Lower leg skin (tissue), 4 donors: ENCODE results near the gene RPL37A. TPM values are rescaled to one million over a fixed set of nuclear protein-coding genes. Genes with fewer than 3 reads are reported as not detected.

Experiments
- DNase-seq, 2 donors: peaks; one replicate each; pipeline ENCODE4 v3.0.0-alpha.2; 2019; ENCODE audit warnings: low spot score in 2 of 2
- H3K4me3 ChIP-seq: fragments of 200-600 bp; sonication (generic); 2 replicates; pipeline ENCODE4 v1.5.1; 2017; ENCODE audit warnings: mild to moderate bottlenecking, low read depth; ENCODE audit not compliant: poor library complexity, severe bottlenecking
- POLR2A ChIP-seq, 2 donors: fragments of 450-650 bp; IDR thresholded peaks; one replicate each; pipeline ENCODE4 v1.6.1; 2016 to 2017; ENCODE audit warnings: antibody characterized with exemption in 2 of 2, mild to moderate bottlenecking in 1 of 2, moderate library complexity in 1 of 2
- WGBS, 2 donors: methylation state at CpG; one replicate each; pipeline ENCODE4 v1.1.5; 2018; 5-methylcytosine and 5-hydroxymethylcytosine counted together
- intact Hi-C: fragments of 100-400 bp; cut with DNase I; formaldehyde crosslinking; loops from one replicate; pipeline ENCODE4 v1.15.0; 2023; ENCODE audit warnings: low total_unique reads
- total RNA-seq, 4 donors: library from RNA; depleted of rRNA; stranded (reverse); fragments of >200 nt; gene quantifications; one replicate each; pipeline ENCODE4 v1.1.0, GENCODE V29; 2016
- TF ChIP-seq, protein P1 (sequence below), 3 donors: fragments of 450-650 bp; IDR thresholded peaks; one replicate each; pipeline ENCODE4 v1.5.1; 2016; ENCODE audit warnings: antibody characterized with exemption in 3 of 3, mild to moderate bottlenecking in 3 of 3, moderate library complexity in 2 of 3

RPL37A gene
- total RNA-seq, 4 donors from 2014 or later = 1,765 to 2,628 (median 2,029) TPM

DNA sequence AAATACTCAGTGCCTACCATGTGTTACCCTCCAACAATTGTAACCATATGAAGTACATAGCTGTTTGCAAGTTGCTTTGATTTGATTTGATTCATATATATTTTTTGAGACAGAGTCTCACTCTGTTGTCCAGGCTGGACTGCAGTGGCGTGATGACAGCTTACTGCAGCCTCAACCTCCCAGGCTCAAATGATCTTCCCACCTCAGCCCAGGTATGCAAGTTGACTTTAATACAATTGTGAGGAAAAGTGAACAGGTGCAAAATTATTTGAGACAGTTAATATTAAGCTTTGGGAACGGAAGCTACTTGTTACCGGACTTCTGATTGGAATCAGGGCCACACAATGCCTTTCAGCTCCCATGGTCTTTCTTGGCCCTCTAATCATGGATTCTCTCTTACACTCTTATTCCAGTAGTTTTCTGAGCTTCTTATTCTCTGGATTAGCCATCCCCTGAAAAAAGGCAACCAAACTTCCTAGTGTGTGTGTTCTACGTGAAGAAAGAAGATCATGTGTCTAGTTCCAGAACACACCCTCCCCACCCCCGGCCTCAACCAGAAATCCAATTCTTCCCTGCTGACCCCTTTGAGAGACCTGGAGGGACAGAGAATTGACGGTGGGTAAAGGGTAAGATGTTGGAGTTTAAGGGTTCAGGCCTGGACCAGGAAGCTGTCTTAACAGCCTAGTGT is 1.1 kb upstream of the RPL37A start:
- WGBS, 2 donors = 77 to 78% methylated on average over 6 of the region's 6 CpGs
- DNase-seq = no peak
- intact Hi-C loops = no loop called here
- TF ChIP-seq POLR2A (IDR thresholded peaks at IDR 0.05) = no peak
- TF ChIP-seq, protein P1, sequence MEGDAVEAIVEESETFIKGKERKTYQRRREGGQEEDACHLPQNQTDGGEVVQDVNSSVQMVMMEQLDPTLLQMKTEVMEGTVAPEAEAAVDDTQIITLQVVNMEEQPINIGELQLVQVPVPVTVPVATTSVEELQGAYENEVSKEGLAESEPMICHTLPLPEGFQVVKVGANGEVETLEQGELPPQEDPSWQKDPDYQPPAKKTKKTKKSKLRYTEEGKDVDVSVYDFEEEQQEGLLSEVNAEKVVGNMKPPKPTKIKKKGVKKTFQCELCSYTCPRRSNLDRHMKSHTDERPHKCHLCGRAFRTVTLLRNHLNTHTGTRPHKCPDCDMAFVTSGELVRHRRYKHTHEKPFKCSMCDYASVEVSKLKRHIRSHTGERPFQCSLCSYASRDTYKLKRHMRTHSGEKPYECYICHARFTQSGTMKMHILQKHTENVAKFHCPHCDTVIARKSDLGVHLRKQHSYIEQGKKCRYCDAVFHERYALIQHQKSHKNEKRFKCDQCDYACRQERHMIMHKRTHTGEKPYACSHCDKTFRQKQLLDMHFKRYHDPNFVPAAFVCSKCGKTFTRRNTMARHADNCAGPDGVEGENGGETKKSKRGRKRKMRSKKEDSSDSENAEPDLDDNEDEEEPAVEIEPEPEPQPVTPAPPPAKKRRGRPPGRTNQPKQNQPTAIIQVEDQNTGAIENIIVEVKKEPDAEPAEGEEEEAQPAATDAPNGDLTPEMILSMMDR (IDR thresholded peaks at IDR 0.05) = no peak
- H3K4me3 ChIP-seq = no peak overlapping the region

DNA sequence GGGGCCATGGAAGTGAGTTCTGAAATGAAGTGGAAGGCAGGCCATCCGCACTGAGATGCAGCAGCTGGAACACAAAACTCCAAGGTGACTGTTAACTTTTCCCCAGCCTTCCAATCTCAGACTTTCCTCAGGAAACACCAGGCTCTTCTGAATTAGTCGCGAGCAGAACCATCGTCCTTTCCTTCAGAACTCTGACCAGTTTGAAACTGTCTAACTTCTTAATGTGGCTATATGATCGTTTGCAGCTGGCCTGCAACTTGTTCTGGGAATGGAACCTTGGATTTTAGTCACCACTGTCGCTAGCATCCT is 620 bp upstream of the RPL37A start:
- intact Hi-C loops = no loop called here
- WGBS, 2 donors = 30 to 45% methylated on average over 6 of the region's 6 CpGs
- DNase-seq = no peak
- H3K4me3 ChIP-seq = peak overlapping the region; percentile 86
- TF ChIP-seq POLR2A (IDR thresholded peaks at IDR 0.05) = no peak
- TF ChIP-seq, protein P1 (IDR thresholded peaks at IDR 0.05) = no peak

DNA sequence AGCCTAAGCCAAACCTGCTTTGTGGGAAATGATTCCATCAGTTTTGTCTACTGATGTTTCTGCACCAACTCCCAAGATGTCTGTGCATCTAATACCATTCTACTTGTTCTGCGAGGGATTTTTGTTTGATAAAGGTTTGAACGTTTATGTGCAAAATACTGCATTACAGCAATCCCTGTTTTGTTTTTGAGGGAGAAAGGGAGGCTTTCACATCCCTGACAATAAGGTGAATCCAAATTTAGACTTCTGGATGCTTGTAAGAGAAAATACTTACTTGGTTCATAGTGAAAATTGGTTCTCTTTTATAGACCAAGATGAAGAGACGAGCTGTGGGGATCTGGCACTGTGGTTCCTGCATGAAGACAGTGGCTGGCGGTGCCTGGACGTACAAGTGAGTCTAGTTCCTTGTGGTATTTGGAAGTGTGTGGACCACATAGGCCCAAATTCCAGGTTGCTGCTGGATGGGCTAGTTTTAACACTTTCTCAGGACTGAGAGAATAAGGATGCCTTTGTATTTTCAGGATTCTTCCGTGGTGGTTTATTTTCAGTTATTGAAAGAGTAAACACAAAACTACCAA is 1.1 kb downstream of the RPL37A start:
- 13 to 18% methylated on average over 6 of the region's 6 CpGs for WGBS, 2 donors
- peak overlapping the region; percentile 86 for H3K4me3 ChIP-seq
- DNase-seq = no peak
- no peak for TF ChIP-seq POLR2A (IDR thresholded peaks at IDR 0.05)
- TF ChIP-seq, protein P1 (IDR thresholded peaks at IDR 0.05) = no peak
- intact Hi-C loops = no loop called here

DNA sequence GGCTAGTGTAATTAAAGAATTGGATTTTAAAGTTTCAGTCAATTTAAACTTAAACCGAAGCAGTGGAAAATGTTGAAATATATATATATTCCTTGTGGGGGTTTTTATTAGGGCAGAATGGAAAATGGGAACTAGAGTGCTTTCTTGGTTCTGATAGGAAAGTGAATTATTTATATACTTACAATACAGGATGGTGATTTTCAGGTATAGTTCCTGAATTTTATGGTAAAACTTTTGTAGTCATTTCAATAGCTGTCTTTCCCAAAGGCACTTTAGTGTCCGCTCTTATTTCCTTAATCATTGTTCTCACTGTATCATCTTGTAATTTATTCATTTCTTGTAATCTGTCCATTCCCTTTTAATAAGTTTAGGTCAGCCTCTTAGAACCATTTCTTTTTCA is 1.9 kb downstream of the RPL37A start:
- TF ChIP-seq, protein P1 (IDR thresholded peaks at IDR 0.05) = no peak
- no peak for TF ChIP-seq POLR2A (IDR thresholded peaks at IDR 0.05)
- WGBS, 2 donors = 92 to 94% methylated on average over 2 of the region's 2 CpGs
- DNase-seq = no peak
- intact Hi-C loops = no loop called here
- no peak overlapping the region for H3K4me3 ChIP-seq

DNA sequence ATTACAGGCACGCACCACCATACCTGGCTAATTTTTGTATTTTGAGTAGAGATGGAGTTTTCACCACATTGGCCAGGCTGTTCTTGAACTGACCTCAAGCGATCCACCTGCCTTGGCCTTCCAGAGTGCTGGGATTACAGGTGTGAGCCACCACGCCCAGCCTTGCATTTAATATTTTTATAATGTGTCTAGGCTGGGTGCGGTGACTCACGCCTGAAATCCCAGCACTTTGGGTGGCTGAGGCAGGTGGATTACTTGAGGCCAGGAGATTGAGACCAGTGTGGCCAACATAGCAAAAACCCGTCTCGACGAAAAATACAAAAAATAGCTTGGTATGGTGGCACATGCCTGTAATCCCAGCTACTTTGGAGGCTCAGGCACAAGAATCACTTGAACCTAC is 3.2 kb downstream of the RPL37A start:
- no peak for DNase-seq
- WGBS, 2 donors = 82 to 85% methylated on average over 8 of the region's 8 CpGs
- no peak overlapping the region for H3K4me3 ChIP-seq

DNA sequence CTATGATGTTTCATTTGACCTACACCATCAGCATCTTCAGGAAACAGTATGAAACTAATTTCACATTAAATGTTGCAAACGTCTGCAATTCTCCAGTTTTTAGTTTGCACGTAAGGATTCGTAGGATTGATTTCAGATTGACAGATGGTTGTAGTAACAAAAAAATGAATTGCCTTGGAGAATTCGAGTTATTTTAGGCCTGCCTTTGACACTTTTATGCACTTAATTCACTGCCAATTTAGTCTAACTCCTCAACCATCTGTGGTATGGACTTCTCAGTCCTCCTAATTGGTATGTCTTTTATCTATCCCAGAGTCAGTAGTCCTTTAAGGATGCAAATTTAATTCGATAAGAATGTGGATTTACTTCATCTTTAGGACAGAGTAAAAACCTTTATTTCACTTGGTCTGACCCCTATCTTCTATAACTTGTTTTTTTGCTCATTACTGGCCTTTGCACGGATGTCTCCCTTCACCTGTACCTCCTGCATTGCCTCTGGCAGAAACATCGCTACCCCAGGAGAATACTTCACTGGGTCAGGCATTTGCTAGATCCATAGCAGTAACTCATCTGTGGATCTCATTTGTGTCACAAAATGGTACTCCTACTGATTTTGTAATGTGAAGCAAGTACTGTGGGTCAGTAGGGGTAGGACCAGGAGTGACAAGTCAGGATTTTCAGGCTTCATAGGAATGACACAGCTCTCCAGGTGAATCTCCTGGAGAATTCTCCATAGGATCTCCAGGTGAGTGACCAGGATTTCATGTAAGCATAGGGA is 3.9 kb downstream of the RPL37A start:
- intact Hi-C loops = no loop called here

More for the DNA sequence above, 3.2 kb downstream of the RPL37A start:
- intact Hi-C loops = no loop called here
- TF ChIP-seq POLR2A (IDR thresholded peaks at IDR 0.05) = no peak

More for the DNA sequence above, 3.9 kb downstream of the RPL37A start:
- TF ChIP-seq, protein P1 (IDR thresholded peaks at IDR 0.05) = no peak
- no peak for TF ChIP-seq POLR2A (IDR thresholded peaks at IDR 0.05)
- no peak overlapping the region for H3K4me3 ChIP-seq
- DNase-seq = no peak
- WGBS, 2 donors = 68 to 71% methylated on average over 7 of the region's 7 CpGs
